PC-3 (cell line): ENCODE data around the gene QRSL1. TPM values are rescaled to one million over a fixed set of nuclear protein-coding genes. Genes with fewer than 3 reads are reported as not detected.

Experiments
- ATAC-seq: fragments of 200-7000 bp; cut with Tn5 transposase; 2 replicates; pipeline ENCODE4 v1.9.1; 2020; ENCODE audit warnings: mild to moderate bottlenecking, moderate library complexity
- BruUV-seq: library from RNA; stranded (reverse); fragments of 400-500 nt; replicated peaks from 2 replicates; lab custom pipeline; 2021; lab: Mats Ljungman, UMichigan
- CTCF ChIA-PET: fragments of 300-600 bp; sonication (Branson Sonifier 250); formaldehyde crosslinking; loops from one replicate; lab custom pipeline; 2022; ENCODE audit warnings: antibody characterized with exemption; lab: Charles Lee
- POLR2A ChIA-PET: fragments of 300-600 bp; sonication (Branson Sonifier 250); formaldehyde crosslinking; loops from one replicate; lab custom pipeline; 2022; ENCODE audit warnings: antibody characterized with exemption; ENCODE audit not compliant: unreplicated experiment; lab: Charles Lee
- DNase-seq: peaks from one replicate; pipeline ENCODE4 v3.0.0-alpha.2; 2015
- H2AFZ ChIP-seq: fragments of 300-600 bp; sonication (generic); 2 replicates; pipeline ENCODE4 v1.6.0; 2016; ENCODE audit warnings: antibody characterized with exemption, low read length
- H3F3A ChIP-seq: fragments of 300-600 bp; sonication (generic); one replicate; pipeline ENCODE4 v1.6.0; 2017; ENCODE audit warnings: antibody characterized with exemption, low read length, control low read depth, mild to moderate bottlenecking; ENCODE audit not compliant: unreplicated experiment
- H3K27ac ChIP-seq: fragments of 300-600 bp; sonication (generic); 2 replicates; pipeline ENCODE4 v1.5.1; 2016; ENCODE audit warnings: mild to moderate bottlenecking, low read length
- H3K27me3 ChIP-seq: fragments of 300-600 bp; sonication (generic); 2 replicates; pipeline ENCODE4 v1.6.1; 2016; ENCODE audit warnings: low read length, mixed read lengths
- H3K36me3 ChIP-seq: fragments of 300-600 bp; sonication (generic); 2 replicates; pipeline ENCODE4 v1.6.1; 2016; ENCODE audit warnings: low read depth, mixed run types, low read length, mixed read lengths
- H3K4me1 ChIP-seq: fragments of 300-600 bp; sonication (generic); 2 replicates; pipeline ENCODE4 v1.5.1; 2016; ENCODE audit warnings: low read length; ENCODE audit not compliant: insufficient read depth
- H3K4me2 ChIP-seq: fragments of 300-600 bp; sonication (generic); 2 replicates; pipeline ENCODE4 v1.6.0; 2016; ENCODE audit warnings: low read length
- H3K4me3 ChIP-seq: fragments of 300-600 bp; sonication (generic); 2 replicates; pipeline ENCODE4 v1.5.1; 2016; ENCODE audit warnings: mild to moderate bottlenecking, low read length, mixed read lengths
- H3K79me2 ChIP-seq: fragments of 300-600 bp; sonication (generic); 2 replicates; pipeline ENCODE4 v1.6.1; 2017; ENCODE audit warnings: low read length, mixed read lengths
- H3K9ac ChIP-seq: fragments of 300-600 bp; sonication (generic); 2 replicates; pipeline ENCODE4 v1.6.0; 2016; ENCODE audit warnings: mild to moderate bottlenecking, low read length
- H3K9me2 ChIP-seq: fragments of 300-600 bp; sonication (generic); replicated peaks from 2 replicates; pipeline ENCODE4 v1.6.1; 2016; ENCODE audit warnings: mixed run types, low read length, mixed read lengths
- H3K9me3 ChIP-seq: fragments of 300-600 bp; sonication (generic); 2 replicates; pipeline ENCODE4 v1.6.1; 2016; ENCODE audit warnings: low read length, mixed read lengths
- H4K20me1 ChIP-seq: fragments of 300-600 bp; sonication (generic); 2 replicates; pipeline ENCODE4 v1.6.1; 2016; ENCODE audit warnings: low read length, mixed read lengths
- EZH2 ChIP-seq: fragments of 300-600 bp; sonication (generic); IDR thresholded peaks from one replicate; pipeline ENCODE4 v1.6.1; 2017; ENCODE audit warnings: antibody characterized with exemption, mild to moderate bottlenecking, low read length; ENCODE audit not compliant: unreplicated experiment
- EZH2phosphoT487 ChIP-seq: fragments of 300-600 bp; sonication (generic); IDR thresholded peaks from 2 replicates; pipeline ENCODE4 v1.6.1; 2018; ENCODE audit warnings: mild to moderate bottlenecking, antibody characterized with exemption, low read length, borderline replicate concordance
- intact Hi-C: fragments of 100-400 bp; cut with micrococcal nuclease; formaldehyde crosslinking; loops from 2 replicates; pipeline ENCODE4 v1.9.0; 2023
- total RNA-seq: library from RNA; depleted of rRNA; stranded (reverse); fragments of >200 nt; gene quantifications from 2 replicates; pipeline ENCODE4 v1.2.3, GENCODE V29; 2014
- TF ChIP-seq, protein P1 (sequence below): fragments of 300-600 bp; sonication (generic); conservative IDR thresholded peaks from 2 replicates; pipeline ENCODE4 v1.5.1; 2017; ENCODE audit warnings: antibody characterized with exemption, low read depth, mild to moderate bottlenecking, low read length

QRSL1 gene
- total RNA-seq, 1 experiment from 2014 or later: 10.0 TPM

DNA sequence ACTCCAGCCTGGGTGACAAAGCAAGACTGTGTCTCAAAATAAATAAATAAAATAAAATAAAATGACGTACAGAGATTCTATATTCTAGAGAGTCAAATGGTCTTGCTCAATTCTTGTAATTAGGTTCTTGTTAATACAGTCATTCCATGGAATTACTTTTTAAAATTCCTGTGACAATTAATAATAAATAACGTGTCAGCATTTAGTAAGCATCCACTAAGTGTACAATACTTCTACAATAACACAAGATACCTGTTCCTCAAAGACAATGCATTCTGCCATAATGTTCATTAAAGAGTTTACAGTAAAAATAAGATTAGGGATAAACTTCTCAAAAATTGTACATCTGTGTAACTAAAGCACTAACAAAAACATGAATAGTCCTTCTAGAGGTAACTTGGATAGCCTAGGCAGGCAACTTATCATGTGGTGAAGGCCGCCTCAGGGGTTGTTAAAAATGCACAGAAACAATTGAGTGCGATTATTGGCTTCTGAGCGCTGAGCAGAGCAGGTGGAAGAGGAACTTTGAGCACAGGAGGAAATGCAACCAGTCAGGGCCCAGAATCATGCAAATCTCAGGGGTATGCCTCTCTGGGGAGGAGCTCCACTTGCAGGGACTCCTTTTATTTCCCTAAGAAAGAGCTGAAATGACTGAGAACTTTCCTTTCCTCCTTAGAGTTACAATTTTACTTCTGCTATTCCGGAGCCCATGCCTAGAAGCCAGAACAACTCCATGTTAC, 37.1 kb downstream of the QRSL1 start:
- POLR2A ChIA-PET: no interaction called here
- no peak overlapping the region for H2AFZ ChIP-seq

DNA sequence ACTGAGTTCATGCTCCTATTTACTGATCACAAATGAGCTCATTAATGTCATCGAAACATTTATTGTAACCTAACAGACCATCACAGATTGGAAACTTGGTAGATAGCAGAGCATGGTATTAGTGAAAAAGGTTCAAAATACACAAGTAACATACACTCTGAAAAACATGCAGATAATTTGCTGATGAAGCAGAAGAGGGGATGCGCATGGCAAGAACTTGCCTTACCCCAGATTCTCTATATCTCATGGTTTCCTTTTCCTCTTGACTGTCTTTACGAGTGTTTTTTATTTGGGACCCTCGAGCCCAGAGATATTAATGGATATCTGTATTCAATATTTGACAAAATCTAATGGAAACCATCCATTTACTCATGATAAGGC, 37.6 kb downstream of the QRSL1 start:
- Histone ChIP-seq H3F3A (no peaks in the 10 kb centered on the region), H3K9ac (no peak overlapping the region), H3K79me2 (no peaks in the 10 kb centered on the region), H3K27me3 (no peaks in the 10 kb centered on the region), H4K20me1 (no peaks in the 10 kb centered on the region), H3K27ac (no peak overlapping the region), H3K4me1 (no peaks in the 10 kb centered on the region), H3K4me3 (no peak overlapping the region), H2AFZ (no peak overlapping the region), H3K9me2 (no peaks in the 10 kb centered on the region), H3K36me3 (peaks cover 5% of the 10 kb centered on the region; the same call in 1 of the 2 replicates), H3K9me3 (no peaks in the 10 kb centered on the region), H3K4me2 (no peak overlapping the region)
- no TSS peak for BruUV-seq
- ATAC-seq: no peak
- TF ChIP-seq, protein P1, sequence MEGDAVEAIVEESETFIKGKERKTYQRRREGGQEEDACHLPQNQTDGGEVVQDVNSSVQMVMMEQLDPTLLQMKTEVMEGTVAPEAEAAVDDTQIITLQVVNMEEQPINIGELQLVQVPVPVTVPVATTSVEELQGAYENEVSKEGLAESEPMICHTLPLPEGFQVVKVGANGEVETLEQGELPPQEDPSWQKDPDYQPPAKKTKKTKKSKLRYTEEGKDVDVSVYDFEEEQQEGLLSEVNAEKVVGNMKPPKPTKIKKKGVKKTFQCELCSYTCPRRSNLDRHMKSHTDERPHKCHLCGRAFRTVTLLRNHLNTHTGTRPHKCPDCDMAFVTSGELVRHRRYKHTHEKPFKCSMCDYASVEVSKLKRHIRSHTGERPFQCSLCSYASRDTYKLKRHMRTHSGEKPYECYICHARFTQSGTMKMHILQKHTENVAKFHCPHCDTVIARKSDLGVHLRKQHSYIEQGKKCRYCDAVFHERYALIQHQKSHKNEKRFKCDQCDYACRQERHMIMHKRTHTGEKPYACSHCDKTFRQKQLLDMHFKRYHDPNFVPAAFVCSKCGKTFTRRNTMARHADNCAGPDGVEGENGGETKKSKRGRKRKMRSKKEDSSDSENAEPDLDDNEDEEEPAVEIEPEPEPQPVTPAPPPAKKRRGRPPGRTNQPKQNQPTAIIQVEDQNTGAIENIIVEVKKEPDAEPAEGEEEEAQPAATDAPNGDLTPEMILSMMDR: no peak
- TF ChIP-seq EZH2 (no peak), EZH2phosphoT487 (no peak)
- intact Hi-C loops: no loop called here
- CTCF ChIA-PET: no interaction called here
- POLR2A ChIA-PET: no interaction called here
- no peak for DNase-seq

More for the DNA sequence above, 37.1 kb downstream of the QRSL1 start:
- intact Hi-C loops: no loop called here
- TF ChIP-seq EZH2: no peak
- TF ChIP-seq, protein P1: no peak
- no peak for TF ChIP-seq EZH2phosphoT487
- Histone ChIP-seq H3K4me2 (no peak overlapping the region), H3K4me1 (no peaks in the 10 kb centered on the region), H3K27me3 (no peaks in the 10 kb centered on the region), H3K9me2 (no peaks in the 10 kb centered on the region), H3K9ac (no peak overlapping the region), H3K36me3 (peaks cover 5% of the 10 kb centered on the region; the same call in 1 of the 2 replicates), H3K27ac (no peak overlapping the region), H3K4me3 (no peak overlapping the region), H4K20me1 (no peaks in the 10 kb centered on the region), H3K9me3 (no peaks in the 10 kb centered on the region), H3K79me2 (no peaks in the 10 kb centered on the region), H3F3A (no peaks in the 10 kb centered on the region)
- DNase-seq (no peak), ATAC-seq (no peak)
- no TSS peak for BruUV-seq
- CTCF ChIA-PET: no interaction called here

GRCh38 chr6:106670236-106670635, 40.9 kb downstream of the QRSL1 start:
- intact Hi-C loops: no loop called here
- BruUV-seq: no TSS peak
- no peaks in the 10 kb centered on the region for H3K4me1 ChIP-seq
- no peak overlapping the region for H3K4me3 ChIP-seq
- H3K9me3 ChIP-seq: no peaks in the 10 kb centered on the region
- H3K4me2 ChIP-seq: no peak overlapping the region
- H3K9me2 ChIP-seq: no peaks in the 10 kb centered on the region
- TF ChIP-seq EZH2phosphoT487: no peak
- TF ChIP-seq, protein P1: no peak
- H3K27me3 ChIP-seq: no peaks in the 10 kb centered on the region
- H3K79me2 ChIP-seq: no peaks in the 10 kb centered on the region
- ChIA-PET CTCF (no interaction called here), POLR2A (no interaction called here)
- DNase-seq: no peak
- H3K36me3 ChIP-seq: no peaks in the 10 kb centered on the region
- H3F3A ChIP-seq: no peaks in the 10 kb centered on the region
- ATAC-seq: no peak
- no peak overlapping the region for H3K27ac ChIP-seq
- H4K20me1 ChIP-seq: no peaks in the 10 kb centered on the region
- no peak overlapping the region for H2AFZ ChIP-seq
- H3K9ac ChIP-seq: no peak overlapping the region
